Activated T-cell treated with anti-CD3 and anti-CD28 coated beads, Interleukin-2, amount 50 U/mL, for 48 hours (primary cell): Measurements from ENCODE around the gene RARG.

Experiments
- DNase-seq, 2 experiments: peaks; one replicate each; pipeline ENCODE4 v3.0.0-alpha.2; 2020

RARG gene

GRCh38 chr12:53190108-53190729, 41.8 kb downstream of the RARG start:
- peak; percentile 64 to 75 for DNase-seq

- DNase-seq = peak in 1 of 2 experiments; percentile 13
Measured at GRCh38 chr12:53187145-53187899, 44.7 kb downstream of the RARG start.

- DNase-seq = no peak
Measured at GRCh38 chr12:53186745-53187144, 45.3 kb downstream of the RARG start.

- peak; percentile 12 to 13 for DNase-seq
Measured at GRCh38 chr12:53185582-53186153, 46.3 kb downstream of the RARG start.

GRCh38 chr12:53184828-53185227, 47.2 kb downstream of the RARG start:
- DNase-seq = peak; percentile 14 to 20

- DNase-seq = peak; percentile 11 to 15
Measured at GRCh38 chr12:53182903-53183302, 49.1 kb downstream of the RARG start.

GRCh38 chr12:53181935-53182334, 50.1 kb downstream of the RARG start:
- peak in 1 of 2 experiments; percentile 19 for DNase-seq

GRCh38 chr12:53180931-53181645, 50.9 kb downstream of the RARG start:
- DNase-seq = peak; percentile 80 to 84

GRCh38 chr12:53180220-53180930, 51.6 kb downstream of the RARG start, which contains the start of the genes CSAD and ZNF740:
Gene CSAD, minus strand, starts transcription at chr12:53180925. Its CDS starts 7,455 bp downstream, at chr12:53173470.
Gene ZNF740, plus strand, starts transcription at chr12:53180722. Its CDS starts 1,262 bp downstream, at chr12:53181984.
- peak; percentile 97 to 98 for DNase-seq

GRCh38 chr12:53179687-53180219, 52.3 kb downstream of the RARG start:
- no peak for DNase-seq

- DNase-seq = peak; percentile 6 to 13
Measured at GRCh38 chr12:53178803-53179202, 53.2 kb downstream of the RARG start.

GRCh38 chr12:53177447-53177846, 54.6 kb downstream of the RARG start:
- DNase-seq = peak in 1 of 2 experiments; percentile 10

- peak in 1 of 2 experiments; percentile 5 for DNase-seq
Measured at GRCh38 chr12:53176750-53177149, 55.3 kb downstream of the RARG start.

- DNase-seq = peak; percentile 12 to 15
Measured at GRCh38 chr12:53174881-53175491, 57.0 kb downstream of the RARG start.

GRCh38 chr12:53173085-53173715, 58.8 kb downstream of the RARG start:
- DNase-seq = peak in 1 of 2 experiments; percentile 14

- peak in 1 of 2 experiments; percentile 5 for DNase-seq
Measured at GRCh38 chr12:53172352-53172751, 59.7 kb downstream of the RARG start.

GRCh38 chr12:53171725-53172329, 60.2 kb downstream of the RARG start:
- DNase-seq = peak in 1 of 2 experiments; percentile 2

GRCh38 chr12:53170876-53171724, 60.9 kb downstream of the RARG start:
- peak in 1 of 2 experiments; percentile 10 for DNase-seq

GRCh38 chr12:53170215-53170614, 61.8 kb downstream of the RARG start:
- DNase-seq = peak in 1 of 2 experiments; percentile 10
